NT2/D1 (cell line): ENCODE data around the gene PRKCB.

ENCODE experiments used
- DNase-seq: peaks from one replicate; pipeline ENCODE4 v3.0.0-alpha.2; 2011; ENCODE audit warnings: low read depth, low spot score
- H3K27me3 ChIP-seq: 2 replicates; pipeline ENCODE4 v1.6.0; 2011; ENCODE audit warnings: mild to moderate bottlenecking; ENCODE audit not compliant: insufficient read length, insufficient read depth
- H3K36me3 ChIP-seq: 2 replicates; pipeline ENCODE4 v1.6.1; 2011; ENCODE audit warnings: mild to moderate bottlenecking, low read length, mixed read lengths; ENCODE audit not compliant: insufficient read depth, insufficient read length
- H3K4me1 ChIP-seq: 2 replicates; pipeline ENCODE4 v1.5.1; 2011; ENCODE audit not compliant: insufficient read depth, insufficient read length
- H3K4me3 ChIP-seq: 2 replicates; pipeline ENCODE4 v1.5.1; 2011; ENCODE audit warnings: low read depth; ENCODE audit not compliant: insufficient read length
- H3K9ac ChIP-seq: 2 replicates; pipeline ENCODE4 v1.6.0; 2011; ENCODE audit warnings: low read depth; ENCODE audit not compliant: insufficient read length
- H3K9me3 ChIP-seq: 2 replicates; pipeline ENCODE4 v1.5.1; 2011; ENCODE audit warnings: mild to moderate bottlenecking, low read length; ENCODE audit not compliant: insufficient read depth
- SUZ12 ChIP-seq: IDR thresholded peaks from 2 replicates; pipeline ENCODE4 v1.6.1; 2011; ENCODE audit not compliant: insufficient read length, insufficient read depth; ENCODE audit errors: extremely low read depth
- YY1 ChIP-seq: IDR thresholded peaks from 2 replicates; pipeline ENCODE4 v1.6.1; 2011; ENCODE audit not compliant: insufficient read length, insufficient read depth
- ZNF274 ChIP-seq: IDR thresholded peaks from 2 replicates; pipeline ENCODE4 v1.6.1; 2011; ENCODE audit warnings: mild to moderate bottlenecking, low read depth, low read length

The PRKCB gene

GRCh38 chr16:24166661-24167528 is 331.1 kb downstream of the PRKCB start:
- no peak overlapping the region for H3K9ac ChIP-seq
- H3K4me1 ChIP-seq = no peaks in the 10 kb centered on the region
- H3K36me3 ChIP-seq = no peaks in the 10 kb centered on the region

GRCh38 chr16:24168856-24169255 is 333.1 kb downstream of the PRKCB start:
- Histone ChIP-seq H3K36me3 (no peaks in the 10 kb centered on the region), H3K4me3 (no peak overlapping the region), H3K9me3 (no peaks in the 10 kb centered on the region), H3K27me3 (no peaks in the 10 kb centered on the region), H3K9ac (no peak overlapping the region), H3K4me1 (no peaks in the 10 kb centered on the region)
- DNase-seq = no peak
- TF ChIP-seq SUZ12 = no peak
- no peak for TF ChIP-seq ZNF274
- no peak for TF ChIP-seq YY1

More at GRCh38 chr16:24166661-24167528, 331.1 kb downstream of the PRKCB start:
- no peaks in the 10 kb centered on the region for H3K27me3 ChIP-seq
- DNase-seq = no peak
- no peak for TF ChIP-seq SUZ12
- TF ChIP-seq ZNF274 = no peak
- no peak for TF ChIP-seq YY1
- no peak overlapping the region for H3K4me3 ChIP-seq
- H3K9me3 ChIP-seq = no peaks in the 10 kb centered on the region

- no peak for DNase-seq
- no peaks in the 10 kb centered on the region for H3K9me3 ChIP-seq
- H3K27me3 ChIP-seq = no peaks in the 10 kb centered on the region
- TF ChIP-seq ZNF274 (no peak), YY1 (no peak), SUZ12 (no peak)
- no peaks in the 10 kb centered on the region for H3K4me1 ChIP-seq
- no peak overlapping the region for H3K4me3 ChIP-seq
- H3K9ac ChIP-seq = no peak overlapping the region
- H3K36me3 ChIP-seq = no peaks in the 10 kb centered on the region
Measured at GRCh38 chr16:24170407-24170806, 334.6 kb downstream of the PRKCB start.

- Histone ChIP-seq H3K4me3 (no peak overlapping the region), H3K9ac (no peak overlapping the region), H3K4me1 (no peaks in the 10 kb centered on the region), H3K36me3 (no peaks in the 10 kb centered on the region), H3K27me3 (no peaks in the 10 kb centered on the region), H3K9me3 (no peaks in the 10 kb centered on the region)
- DNase-seq = no peak
- TF ChIP-seq SUZ12 (no peak), YY1 (no peak), ZNF274 (no peak)
Measured at GRCh38 chr16:24174504-24174903, 338.7 kb downstream of the PRKCB start.

- TF ChIP-seq YY1 (no peak), SUZ12 (no peak), ZNF274 (no peak)
- H3K27me3 ChIP-seq = no peaks in the 10 kb centered on the region
- H3K9me3 ChIP-seq = no peaks in the 10 kb centered on the region
- H3K4me1 ChIP-seq = no peaks in the 10 kb centered on the region
- no peaks in the 10 kb centered on the region for H3K36me3 ChIP-seq
- no peak overlapping the region for H3K9ac ChIP-seq
- DNase-seq = no peak
- no peak overlapping the region for H3K4me3 ChIP-seq
Measured at GRCh38 chr16:24174957-24175356, 339.2 kb downstream of the PRKCB start.

- TF ChIP-seq SUZ12 (no peak), YY1 (no peak), ZNF274 (no peak)
- no peaks in the 10 kb centered on the region for H3K9me3 ChIP-seq
- no peak for DNase-seq
Measured at GRCh38 chr16:24178496-24178895, 342.7 kb downstream of the PRKCB start.

GRCh38 chr16:24180451-24180850 is 344.7 kb downstream of the PRKCB start:
- Histone ChIP-seq H3K9ac (no peak overlapping the region), H3K27me3 (no peaks in the 10 kb centered on the region), H3K4me1 (no peaks in the 10 kb centered on the region), H3K36me3 (no peaks in the 10 kb centered on the region), H3K4me3 (no peak overlapping the region), H3K9me3 (no peaks in the 10 kb centered on the region)
- TF ChIP-seq SUZ12 = no peak
- no peak for TF ChIP-seq YY1
- TF ChIP-seq ZNF274 = no peak
- no peak for DNase-seq

More at GRCh38 chr16:24178496-24178895, 342.7 kb downstream of the PRKCB start:
- H3K36me3 ChIP-seq = no peaks in the 10 kb centered on the region
- no peak overlapping the region for H3K4me3 ChIP-seq
- H3K4me1 ChIP-seq = no peaks in the 10 kb centered on the region
- H3K27me3 ChIP-seq = no peaks in the 10 kb centered on the region
- no peak overlapping the region for H3K9ac ChIP-seq
